Colonic mucosa (tissue), 4 donors: ENCODE results near the gene CST2. TPM values are rescaled to one million over a fixed set of nuclear protein-coding genes. Genes with fewer than 3 reads are reported as not detected.
"Not testable (repeated sequence)": the region's sequence is repeated elsewhere in the genome, so short reads cannot be mapped to it uniquely, and the experiment has no call there.

Experiments used
- DNase-seq: peaks from one replicate; pipeline ENCODE4 v3.0.0-alpha.2; 2020
- H3K27ac ChIP-seq: fragments of 200-600 bp; one replicate; pipeline ENCODE4 v1.8.0; 2021
- H3K27me3 ChIP-seq: fragments of 200-600 bp; one replicate; pipeline ENCODE4 v1.8.0; 2021
- H3K36me3 ChIP-seq: fragments of 200-600 bp; one replicate; pipeline ENCODE4 v1.8.0; 2021
- H3K4me1 ChIP-seq: fragments of 200-600 bp; one replicate; pipeline ENCODE4 v1.8.0; 2021; ENCODE audit warnings: mild to moderate bottlenecking
- H3K4me3 ChIP-seq: fragments of 200-600 bp; one replicate; pipeline ENCODE4 v1.8.0; 2021
- H3K9ac ChIP-seq, 2 donors: one replicate each; pipeline ENCODE4 v1.7.0; 2013; ENCODE audit warnings: control low read depth in 2 of 2, low read depth in 2 of 2, low read length in 2 of 2
- H3K9me3 ChIP-seq: fragments of 200-600 bp; one replicate; pipeline ENCODE4 v1.8.0; 2021
- intact Hi-C: fragments of 100-400 bp; cut with DNase I; formaldehyde crosslinking; loops from one replicate; pipeline ENCODE4 v1.14.1; 2022
- total RNA-seq, 2 donors: library from RNA; stranded (reverse); fragmentation: NEBNext Ultra II Directional in 1 of 2; extraction: Animal tissue kit (Norgen Biotek cat#: 25700) in 1 of 2; gene quantifications; one replicate each; pipeline ENCODE4 v1.2.1, GENCODE V29; 2021
- TF ChIP-seq, protein P1 (sequence below): fragments of 200-600 bp; IDR thresholded peaks from one replicate; pipeline ENCODE4 v1.8.0; 2022; ENCODE audit warnings: antibody characterized with exemption, mild to moderate bottlenecking
- donor health status: healthy.
- donor health status: DM: no; HTN: no; CAD: no.
- donor health status: DM: no; HTN: no; CAD: no.

Gene CST2
- total RNA-seq, 2 donors from 2014 or later, result not detected

DNA sequence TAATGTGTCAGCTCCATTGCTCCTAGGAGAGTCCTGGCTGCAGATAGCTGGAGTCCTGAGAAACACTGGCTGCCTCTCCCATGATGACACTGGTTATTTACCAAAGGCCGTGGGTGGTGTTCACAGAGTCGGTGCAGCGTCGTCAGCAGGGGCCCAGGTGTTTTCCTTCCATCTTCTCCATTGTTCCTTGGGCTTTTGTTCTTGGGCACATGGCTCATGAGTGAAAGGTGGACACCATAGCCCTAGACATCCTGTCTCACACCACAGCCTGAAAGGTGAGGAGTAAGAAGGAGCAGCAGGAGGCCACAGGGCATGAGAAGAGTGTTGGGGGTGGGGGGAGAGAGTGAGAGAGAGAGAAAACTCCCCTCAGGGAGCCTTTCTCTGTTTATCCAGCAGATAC, 43.9 kb upstream of the CST2 start:
- Histone ChIP-seq H3K4me3 (no peak overlapping the region), H3K9me3 (no peaks in the 10 kb centered on the region), H3K36me3 (no peaks in the 10 kb centered on the region), H3K27ac (no peak overlapping the region), H3K9ac (no peak overlapping the region), H3K27me3 (no peaks in the 10 kb centered on the region), H3K4me1 (no peaks in the 10 kb centered on the region)
- DNase-seq, result no peak
- TF ChIP-seq, protein P1, sequence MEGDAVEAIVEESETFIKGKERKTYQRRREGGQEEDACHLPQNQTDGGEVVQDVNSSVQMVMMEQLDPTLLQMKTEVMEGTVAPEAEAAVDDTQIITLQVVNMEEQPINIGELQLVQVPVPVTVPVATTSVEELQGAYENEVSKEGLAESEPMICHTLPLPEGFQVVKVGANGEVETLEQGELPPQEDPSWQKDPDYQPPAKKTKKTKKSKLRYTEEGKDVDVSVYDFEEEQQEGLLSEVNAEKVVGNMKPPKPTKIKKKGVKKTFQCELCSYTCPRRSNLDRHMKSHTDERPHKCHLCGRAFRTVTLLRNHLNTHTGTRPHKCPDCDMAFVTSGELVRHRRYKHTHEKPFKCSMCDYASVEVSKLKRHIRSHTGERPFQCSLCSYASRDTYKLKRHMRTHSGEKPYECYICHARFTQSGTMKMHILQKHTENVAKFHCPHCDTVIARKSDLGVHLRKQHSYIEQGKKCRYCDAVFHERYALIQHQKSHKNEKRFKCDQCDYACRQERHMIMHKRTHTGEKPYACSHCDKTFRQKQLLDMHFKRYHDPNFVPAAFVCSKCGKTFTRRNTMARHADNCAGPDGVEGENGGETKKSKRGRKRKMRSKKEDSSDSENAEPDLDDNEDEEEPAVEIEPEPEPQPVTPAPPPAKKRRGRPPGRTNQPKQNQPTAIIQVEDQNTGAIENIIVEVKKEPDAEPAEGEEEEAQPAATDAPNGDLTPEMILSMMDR, result no peak
- intact Hi-C loops, result no loop called here

DNA sequence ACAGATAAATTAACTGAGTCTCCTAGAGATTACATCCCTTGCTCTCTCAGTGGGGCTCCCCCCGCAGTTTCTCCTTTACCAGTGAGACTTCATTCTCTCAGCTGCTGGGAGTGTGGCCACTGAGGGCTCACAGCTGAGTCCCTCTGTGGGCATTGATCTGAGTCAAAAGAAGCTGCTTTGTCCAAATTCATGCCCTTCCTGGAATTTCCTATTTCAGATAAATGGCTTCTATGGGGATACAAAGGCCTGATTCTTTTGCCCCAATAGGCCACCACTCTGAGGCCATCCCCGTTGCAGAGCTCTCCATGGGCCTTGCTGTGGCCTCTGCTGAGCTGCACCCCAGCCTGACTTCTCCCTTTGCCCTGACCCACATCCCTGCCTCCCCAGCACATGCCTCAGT, 43.0 kb upstream of the CST2 start:
- Histone ChIP-seq H3K4me1 (no peaks in the 10 kb centered on the region), H3K9me3 (no peaks in the 10 kb centered on the region), H3K4me3 (no peak overlapping the region), H3K27ac (no peak overlapping the region), H3K27me3 (no peaks in the 10 kb centered on the region), H3K36me3 (no peaks in the 10 kb centered on the region), H3K9ac (no peak overlapping the region)
- DNase-seq, result no peak
- intact Hi-C loops, result no loop called here
- TF ChIP-seq, protein P1, result no peak

DNA sequence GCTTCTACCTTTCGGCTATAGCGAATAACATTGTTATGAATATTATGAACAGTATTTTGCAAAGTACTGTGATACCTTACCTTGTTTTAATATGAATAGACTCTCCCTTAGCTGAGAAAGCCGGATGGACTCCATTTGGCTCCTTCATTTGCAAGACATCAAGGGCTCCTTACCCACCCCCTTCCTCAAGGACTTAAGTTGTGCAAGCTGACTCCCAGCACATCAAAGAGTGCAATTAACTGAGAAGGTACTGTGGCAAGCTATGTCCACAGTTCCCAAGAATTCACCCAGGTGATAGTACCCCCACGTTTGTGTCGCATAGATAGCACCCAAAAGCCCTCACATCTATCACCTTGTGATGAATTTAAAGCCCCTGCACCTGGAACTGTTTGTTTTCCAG, 41.8 kb upstream of the CST2 start:
- intact Hi-C loops, result no loop called here
- Histone ChIP-seq H3K36me3 (no peaks in the 10 kb centered on the region), H3K4me3 (no peak overlapping the region), H3K9ac (no peak overlapping the region), H3K27me3 (no peaks in the 10 kb centered on the region), H3K9me3 (no peaks in the 10 kb centered on the region), H3K4me1 (no peaks in the 10 kb centered on the region), H3K27ac (no peak overlapping the region)
- DNase-seq, result no peak
- TF ChIP-seq, protein P1, result no peak

- Histone ChIP-seq H3K9ac (no peak overlapping the region), H3K4me1 (no peaks in the 10 kb centered on the region), H3K9me3 (no peaks in the 10 kb centered on the region), H3K27ac (no peak overlapping the region), H3K4me3 (no peak overlapping the region), H3K36me3 (no peaks in the 10 kb centered on the region), H3K27me3 (no peaks in the 10 kb centered on the region)
- DNase-seq, result no peak
- intact Hi-C loops, result no loop called here
- TF ChIP-seq, protein P1, result no peak
Measured at GRCh38 chr20:23867152-23867776, 40.7 kb upstream of the CST2 start.

DNA sequence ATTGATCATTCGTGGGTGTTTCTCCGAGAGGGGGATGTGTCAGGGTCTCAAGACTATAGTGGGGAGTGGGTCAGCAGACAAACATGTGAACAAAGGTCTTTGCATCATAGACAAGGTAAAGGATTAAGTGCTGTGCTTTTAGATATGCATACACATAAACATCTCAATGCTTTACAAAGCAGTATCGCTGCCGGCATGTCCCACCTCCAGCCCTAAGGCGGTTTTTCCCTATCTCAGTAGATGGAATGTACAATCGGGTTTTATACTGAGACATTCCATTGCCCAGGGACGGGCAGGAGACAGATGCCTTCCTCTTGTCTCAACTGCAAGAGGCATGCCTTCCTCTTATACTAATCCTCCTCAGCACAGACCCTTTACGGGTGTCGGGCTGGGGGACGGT, 34.2 kb upstream of the CST2 start:
- H3K27ac ChIP-seq, DNase-seq, H3K36me3 ChIP-seq, H3K4me1 ChIP-seq, intact Hi-C loops, H3K9me3 ChIP-seq, H3K9ac ChIP-seq, H3K4me3 ChIP-seq, H3K27me3 ChIP-seq: not testable (repeated sequence)

DNA sequence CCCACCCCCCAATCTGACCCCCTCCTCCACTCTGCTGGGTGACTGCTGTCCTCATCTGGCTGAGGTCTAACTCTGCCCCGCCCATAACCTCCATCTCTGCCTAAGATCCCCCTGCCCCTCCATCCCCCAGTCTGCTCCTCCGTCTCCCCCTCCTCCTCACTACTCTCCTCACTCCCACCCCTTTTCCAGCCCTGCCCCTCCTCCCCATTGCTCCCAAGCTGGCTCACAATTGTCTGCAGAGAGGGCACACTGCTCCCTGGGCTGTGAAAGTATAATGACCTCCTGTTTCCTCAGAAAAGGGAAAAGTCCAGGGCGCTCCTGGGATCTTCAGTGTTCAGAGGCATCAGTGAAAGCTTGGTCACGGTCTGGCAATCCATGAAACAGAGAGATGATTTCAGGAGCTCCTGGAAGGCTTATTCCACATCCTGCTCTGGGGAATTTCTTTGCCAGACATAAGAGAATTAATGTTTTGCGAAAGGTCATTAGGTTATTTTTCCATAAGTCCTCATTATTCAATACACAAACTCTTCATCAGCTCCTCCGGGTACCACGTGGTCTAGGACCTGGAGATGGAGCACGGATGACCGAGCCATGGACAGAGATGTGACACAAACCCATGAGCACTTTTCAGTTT, 31.6 kb upstream of the CST2 start:
- TF ChIP-seq, protein P1, result no peak
- Histone ChIP-seq H3K4me1 (no peaks in the 10 kb centered on the region), H3K36me3 (no peaks in the 10 kb centered on the region), H3K4me3 (no peak overlapping the region), H3K27me3 (no peaks in the 10 kb centered on the region), H3K9ac (no peak overlapping the region), H3K27ac (no peak overlapping the region), H3K9me3 (no peaks in the 10 kb centered on the region)
- intact Hi-C loops, result no loop called here
- DNase-seq, result no peak
